A673 (cell line): ENCODE data around the gene ITSN1. TPM values are rescaled to one million over a fixed set of nuclear protein-coding genes. Genes with fewer than 3 reads are reported as not detected.

Source experiments
- BruUV-seq: library from RNA; stranded (reverse); fragments of 400-500 nt; replicated peaks from 2 replicates; lab custom pipeline; 2021; lab: Mats Ljungman, UMichigan
- CTCF ChIA-PET: fragments of 300-600 bp; sonication (Branson Sonifier 250); formaldehyde crosslinking; loops from one replicate; lab custom pipeline; 2022; ENCODE audit warnings: antibody characterized with exemption; lab: Charles Lee
- POLR2A ChIA-PET: fragments of 300-600 bp; sonication (Branson Sonifier 250); formaldehyde crosslinking; loops from one replicate; lab custom pipeline; 2022; ENCODE audit warnings: antibody characterized with exemption; ENCODE audit not compliant: low non-redundant PET; lab: Charles Lee
- DNase-seq: peaks from one replicate; pipeline ENCODE4 v3.0.0-alpha.2; 2015; ENCODE audit warnings: low spot score
- H3K27ac ChIP-seq: fragments of 200-600 bp; sonication (generic); 2 replicates; pipeline ENCODE4 v1.5.1; 2016; ENCODE audit warnings: mixed run types, low read depth, mild to moderate bottlenecking, mixed read lengths, antibody characterized with exemption, low read length; ENCODE audit not compliant: poor library complexity, severe bottlenecking
- H3K27me3 ChIP-seq: fragments of 200-600 bp; sonication (generic); replicated peaks from 2 replicates; pipeline ENCODE4 v1.6.1; 2017; ENCODE audit warnings: mixed run types, low read depth, mild to moderate bottlenecking, mixed read lengths, antibody characterized with exemption, low read length; ENCODE audit not compliant: insufficient read depth, poor library complexity
- H3K36me3 ChIP-seq: fragments of 200-600 bp; sonication (generic); 2 replicates; pipeline ENCODE4 v1.6.1; 2016; ENCODE audit warnings: mixed run types, mild to moderate bottlenecking, mixed read lengths, antibody characterized with exemption, low read length; ENCODE audit not compliant: insufficient read depth, poor library complexity, severe bottlenecking
- H3K4me1 ChIP-seq: fragments of 200-600 bp; sonication (generic); 2 replicates; pipeline ENCODE4 v1.6.1; 2017; ENCODE audit warnings: mixed run types, mild to moderate bottlenecking, mixed read lengths, antibody characterized with exemption, low read length; ENCODE audit not compliant: insufficient read depth, poor library complexity, severe bottlenecking
- H3K4me3 ChIP-seq: fragments of 200-600 bp; sonication (generic); 2 replicates; pipeline ENCODE4 v1.5.1; 2016; ENCODE audit warnings: low read depth, mixed run types, mild to moderate bottlenecking, mixed read lengths, low read length; ENCODE audit not compliant: poor library complexity, severe bottlenecking
- H3K9me3 ChIP-seq: fragments of 200-600 bp; sonication (generic); 2 replicates; pipeline ENCODE4 v1.6.1; 2016; ENCODE audit warnings: mixed run types, low read depth, mild to moderate bottlenecking, mixed read lengths, antibody characterized with exemption, low read length; ENCODE audit not compliant: poor library complexity, severe bottlenecking
- EZH2 ChIP-seq: fragments of 200-600 bp; sonication (generic); IDR thresholded peaks from 2 replicates; pipeline ENCODE4 v1.6.1; 2017; ENCODE audit warnings: borderline replicate concordance, low read depth, mild to moderate bottlenecking, mixed read lengths, antibody characterized with exemption, low read length; ENCODE audit not compliant: poor library complexity, severe bottlenecking
- intact Hi-C: fragments of 100-400 bp; cut with micrococcal nuclease; formaldehyde crosslinking; loops from one replicate; pipeline ENCODE4 v1.10.0; 2022; ENCODE audit not compliant: unreplicated experiment
- total RNA-seq: library from RNA; stranded (reverse); gene quantifications from 2 replicates; pipeline ENCODE4 v1.2.3, GENCODE V29; 2021
- TF ChIP-seq, protein P1 (sequence below): fragments of 300-800, 200-600 bp; sonication (generic); conservative IDR thresholded peaks from 2 replicates; pipeline ENCODE4 v1.5.1; 2017; ENCODE audit warnings: low read depth, mild to moderate bottlenecking, antibody characterized with exemption, low read length, moderate library complexity, mixed read lengths

Gene ITSN1
- total RNA-seq, 1 experiment from 2014 or later, result 54.2 TPM

DNA sequence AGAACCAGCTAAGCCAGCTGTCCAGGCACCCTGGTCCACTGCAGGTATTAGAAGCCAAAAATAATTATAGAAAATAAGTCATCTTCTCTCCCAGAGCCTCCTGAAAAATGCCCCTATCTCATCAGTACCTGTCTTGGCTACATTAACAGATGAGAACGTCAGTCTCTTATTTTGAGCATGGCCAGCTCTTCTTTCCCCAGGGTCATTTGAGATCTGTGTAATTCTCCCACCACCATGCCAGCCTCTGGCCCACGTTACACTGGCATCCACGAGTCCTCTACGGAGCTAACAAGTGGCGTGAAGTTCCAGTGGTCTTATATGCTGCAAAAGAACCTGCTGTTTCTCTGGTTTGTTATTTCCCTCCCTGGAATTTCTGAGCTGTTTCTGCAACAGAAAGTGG, 155.3 kb downstream of the ITSN1 start:
- Histone ChIP-seq H3K4me1 (peaks cover 10% of the 10 kb centered on the region), H3K27me3 (no peaks in the 10 kb centered on the region), H3K4me3 (no peak overlapping the region), H3K9me3 (no peaks in the 10 kb centered on the region), H3K36me3 (no peaks in the 10 kb centered on the region), H3K27ac (no peak overlapping the region)
- DNase-seq, result no peak
- intact Hi-C loops, result no loop called here
- BruUV-seq, result no TSS peak
- CTCF ChIA-PET, result no interaction called here
- POLR2A ChIA-PET, result no interaction called here
- TF ChIP-seq, protein P1, sequence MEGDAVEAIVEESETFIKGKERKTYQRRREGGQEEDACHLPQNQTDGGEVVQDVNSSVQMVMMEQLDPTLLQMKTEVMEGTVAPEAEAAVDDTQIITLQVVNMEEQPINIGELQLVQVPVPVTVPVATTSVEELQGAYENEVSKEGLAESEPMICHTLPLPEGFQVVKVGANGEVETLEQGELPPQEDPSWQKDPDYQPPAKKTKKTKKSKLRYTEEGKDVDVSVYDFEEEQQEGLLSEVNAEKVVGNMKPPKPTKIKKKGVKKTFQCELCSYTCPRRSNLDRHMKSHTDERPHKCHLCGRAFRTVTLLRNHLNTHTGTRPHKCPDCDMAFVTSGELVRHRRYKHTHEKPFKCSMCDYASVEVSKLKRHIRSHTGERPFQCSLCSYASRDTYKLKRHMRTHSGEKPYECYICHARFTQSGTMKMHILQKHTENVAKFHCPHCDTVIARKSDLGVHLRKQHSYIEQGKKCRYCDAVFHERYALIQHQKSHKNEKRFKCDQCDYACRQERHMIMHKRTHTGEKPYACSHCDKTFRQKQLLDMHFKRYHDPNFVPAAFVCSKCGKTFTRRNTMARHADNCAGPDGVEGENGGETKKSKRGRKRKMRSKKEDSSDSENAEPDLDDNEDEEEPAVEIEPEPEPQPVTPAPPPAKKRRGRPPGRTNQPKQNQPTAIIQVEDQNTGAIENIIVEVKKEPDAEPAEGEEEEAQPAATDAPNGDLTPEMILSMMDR, result no peak
- TF ChIP-seq EZH2, result no peak

DNA sequence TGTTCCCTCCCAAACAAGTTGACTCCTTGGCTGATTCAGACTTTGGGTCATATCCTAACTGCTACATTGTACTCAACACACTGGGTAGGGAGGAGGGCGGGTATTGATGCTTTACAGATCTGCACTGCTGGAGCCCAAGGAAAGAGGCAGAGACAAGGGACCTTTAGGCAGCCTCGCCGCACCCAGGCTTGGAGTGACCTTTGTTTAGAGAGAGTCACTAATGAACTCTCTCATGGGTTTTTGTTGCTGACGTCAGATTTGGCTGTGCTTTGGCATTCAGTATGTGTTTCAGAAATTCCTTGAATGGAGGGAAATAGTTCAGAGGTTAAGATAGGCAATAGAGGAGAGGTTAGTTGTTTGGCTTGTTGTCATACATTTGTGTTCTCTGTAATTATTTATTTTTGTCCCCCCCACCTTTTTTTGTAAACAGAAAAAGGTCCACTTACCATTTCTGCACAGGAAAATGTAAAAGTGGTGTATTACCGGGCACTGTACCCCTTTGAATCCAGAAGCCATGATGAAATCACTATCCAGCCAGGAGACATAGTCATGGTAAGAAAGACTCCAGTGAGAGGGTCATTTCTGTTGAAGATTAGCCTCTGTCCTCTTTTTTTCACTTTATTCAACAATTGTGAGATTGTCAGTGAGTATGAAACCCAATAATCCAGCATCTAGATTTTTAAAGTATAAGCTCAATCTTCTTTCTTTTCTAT, 157.2 kb downstream of the ITSN1 start:
- H3K27me3 ChIP-seq, result no peaks in the 10 kb centered on the region
- CTCF ChIA-PET, result no interaction called here
- no peak for DNase-seq
- H3K9me3 ChIP-seq, result no peaks in the 10 kb centered on the region
- no peak for TF ChIP-seq EZH2
- TF ChIP-seq, protein P1, result no peak
- H3K4me3 ChIP-seq, result no peak overlapping the region
- BruUV-seq, result no TSS peak
- no peak overlapping the region for H3K27ac ChIP-seq
- peaks cover 10% of the 10 kb centered on the region for H3K4me1 ChIP-seq
- H3K36me3 ChIP-seq, result no peaks in the 10 kb centered on the region
- intact Hi-C loops, result no loop called here
- POLR2A ChIA-PET, result no interaction called here

DNA sequence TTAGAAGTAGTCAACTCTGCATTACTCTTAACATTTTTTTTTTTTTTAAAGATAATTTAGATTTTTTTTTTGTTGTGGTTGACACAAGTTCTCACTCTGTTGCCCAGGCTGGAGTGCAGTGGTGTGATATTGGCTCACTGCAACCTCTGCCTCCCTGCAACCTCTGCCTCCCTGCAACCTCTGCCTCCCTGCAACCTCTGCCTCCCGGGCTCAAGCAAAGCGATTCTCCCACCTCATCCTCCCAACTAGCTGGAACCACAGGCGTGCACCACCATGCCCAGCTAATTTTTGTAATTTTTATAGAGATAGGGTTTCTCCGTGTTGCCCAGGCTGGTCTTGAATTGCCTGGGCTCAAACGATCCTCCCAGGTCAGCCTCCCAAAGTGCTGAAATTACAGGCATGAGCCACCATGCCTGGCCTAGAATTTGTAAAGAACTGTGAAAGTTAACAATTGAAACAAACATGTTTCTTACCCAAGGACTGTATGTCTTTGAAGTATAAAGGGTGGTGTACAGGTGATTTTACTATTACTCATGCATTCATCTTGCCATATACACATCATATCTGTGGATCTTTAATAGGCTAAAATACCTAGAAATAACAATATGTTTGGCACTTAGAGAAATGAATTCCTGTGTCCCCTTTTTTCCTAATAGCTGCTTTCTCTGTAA, 158.6 kb downstream of the ITSN1 start:
- intact Hi-C loops, result no loop called here
- no peak overlapping the region for H3K27ac ChIP-seq
- no peak for DNase-seq
- ChIA-PET POLR2A (no interaction called here), CTCF (no interaction called here)
- TF ChIP-seq, protein P1, result no peak
- no peak for TF ChIP-seq EZH2
- BruUV-seq, result no TSS peak
- no peak overlapping the region for H3K4me3 ChIP-seq
- H3K36me3 ChIP-seq, result no peaks in the 10 kb centered on the region
- peaks cover 10% of the 10 kb centered on the region for H3K4me1 ChIP-seq
- H3K9me3 ChIP-seq, result no peaks in the 10 kb centered on the region
- no peaks in the 10 kb centered on the region for H3K27me3 ChIP-seq
